Pulmonary artery endothelial cell (primary cell): Measurements from ENCODE around the gene MGLL. TPM values are rescaled to one million over a fixed set of nuclear protein-coding genes. Genes with fewer than 3 reads are reported as not detected.
"Not testable (repeated sequence)": the region's sequence is repeated elsewhere in the genome, so short reads cannot be mapped to it uniquely, and the experiment has no call there.

Source experiments
- DNase-seq: peaks from one replicate; pipeline ENCODE4 v3.0.0-alpha.2; 2011; ENCODE audit warnings: low read depth, low spot score
- total RNA-seq: library from RNA; depleted of rRNA; stranded (reverse); fragments of >200 nt; gene quantifications from 2 replicates; pipeline ENCODE4 v1.2.3, GENCODE V29; 2014

MGLL gene
- total RNA-seq, 1 donor from 2014 or later, result 82.6 TPM

DNA sequence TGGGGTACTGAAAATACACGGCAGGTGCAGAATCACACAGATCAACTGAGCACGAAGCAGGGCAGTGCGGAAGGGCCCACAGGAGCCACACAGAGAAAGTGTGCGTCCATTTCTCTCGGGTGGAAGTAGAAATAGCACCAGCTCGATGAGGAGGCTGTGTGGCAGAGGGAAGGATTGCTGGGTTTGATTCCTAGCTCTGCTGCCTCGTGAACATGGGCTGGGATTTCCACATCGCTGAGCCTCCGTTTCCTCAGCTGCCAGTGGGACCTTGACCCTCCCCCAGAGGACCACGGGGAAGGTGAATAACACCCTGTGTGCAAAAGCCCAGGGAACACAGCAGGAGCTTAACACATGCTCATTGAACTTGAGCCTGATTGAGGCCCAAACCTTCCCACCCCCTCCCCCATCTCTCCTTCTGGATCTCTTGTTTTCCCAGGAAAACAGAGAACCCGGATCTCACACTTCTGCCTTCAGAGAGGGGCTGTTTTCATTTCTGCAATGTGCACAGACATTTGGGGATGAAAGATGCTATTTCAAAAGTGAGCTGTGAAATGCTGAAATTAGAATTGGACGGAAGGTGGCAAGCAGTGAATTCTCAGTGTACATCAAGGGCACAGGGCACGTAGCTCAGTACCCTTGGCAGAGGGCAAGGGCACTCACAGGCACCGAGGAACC is 111.2 kb downstream of the MGLL start:
- DNase-seq, result no peak

GRCh38 chr3:127710155-127710941 is 112.0 kb downstream of the MGLL start:
- DNase-seq, result no peak

- DNase-seq, result no peak
Measured at GRCh38 chr3:127709320-127710060, 112.8 kb downstream of the MGLL start.

GRCh38 chr3:127708837-127709236 is 113.5 kb downstream of the MGLL start:
- DNase-seq, result no peak

- DNase-seq, result no peak
Measured at GRCh38 chr3:127707851-127708411, 114.4 kb downstream of the MGLL start.

GRCh38 chr3:127706785-127707351 is 115.4 kb downstream of the MGLL start:
- no peak for DNase-seq

DNA sequence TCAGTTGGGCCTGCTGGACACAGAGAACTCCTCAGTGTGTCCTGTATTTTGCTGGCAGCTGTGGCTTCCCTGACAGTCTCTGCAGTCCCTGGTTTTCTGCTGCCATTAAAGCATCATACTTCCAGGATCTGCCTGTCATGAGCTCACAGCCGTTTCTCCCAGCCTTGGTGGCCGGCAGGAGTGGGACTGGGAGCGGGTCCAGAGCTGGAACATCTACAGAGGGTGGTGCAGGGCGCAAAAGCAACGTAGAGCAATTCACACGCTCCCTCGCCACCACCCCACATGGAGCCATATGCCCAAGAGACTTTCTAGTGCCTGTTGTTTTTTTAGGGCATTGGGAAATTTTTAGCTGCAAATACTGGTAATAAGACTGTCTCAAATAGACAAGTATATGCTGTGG is 116.0 kb downstream of the MGLL start:
- no peak for DNase-seq

DNA sequence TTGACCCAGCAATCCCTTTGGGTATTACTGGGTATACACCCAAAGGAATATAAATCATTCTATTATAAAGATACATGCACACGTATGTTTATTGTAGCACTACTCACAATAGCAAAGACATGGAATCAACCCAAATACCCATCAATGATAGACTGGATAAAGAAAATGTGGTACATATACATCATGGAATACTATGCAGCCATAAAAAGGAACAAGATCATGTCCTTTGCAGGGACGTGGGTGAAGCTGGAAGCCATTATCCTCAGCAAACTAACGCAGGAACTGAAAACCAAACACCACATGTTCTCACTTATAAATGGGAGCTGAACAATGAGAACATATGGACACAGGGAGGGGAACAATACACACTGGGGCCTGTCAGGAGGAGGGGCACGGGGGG is 117.5 kb downstream of the MGLL start:
- not testable (repeated sequence) for DNase-seq

GRCh38 chr3:127702151-127702578 is 120.2 kb downstream of the MGLL start:
- DNase-seq, result no peak

DNA sequence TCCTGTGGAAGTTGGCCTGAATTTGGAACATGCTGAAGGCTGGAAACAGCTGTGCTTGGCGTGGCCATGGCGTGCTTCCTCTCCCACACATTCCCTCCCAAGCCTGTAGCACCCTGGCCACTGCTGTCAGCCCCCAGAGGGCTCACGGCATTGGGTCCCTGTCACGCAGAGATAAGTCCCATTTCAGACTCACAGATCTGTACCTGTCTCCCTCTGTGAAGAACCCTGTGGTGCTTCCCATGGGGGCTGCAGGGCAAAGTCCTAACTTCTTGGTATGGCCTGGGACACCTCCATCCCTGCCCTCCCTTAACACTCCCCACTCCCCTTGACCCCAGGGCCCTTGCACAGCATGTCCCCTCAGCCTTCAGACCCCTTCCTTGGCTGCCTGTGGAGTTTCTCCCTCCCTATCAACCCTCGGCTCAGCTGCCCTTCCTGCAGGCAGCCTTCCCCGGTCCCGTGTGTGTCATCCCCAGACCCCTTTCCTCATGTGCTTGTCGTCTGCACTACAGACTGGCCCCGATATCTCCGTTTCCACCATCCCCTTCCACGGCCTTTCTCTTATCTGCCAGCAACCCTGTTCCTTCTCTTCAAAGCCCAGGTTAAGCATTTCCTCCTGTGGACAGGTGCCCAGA is 120.9 kb downstream of the MGLL start:
- no peak for DNase-seq

DNA sequence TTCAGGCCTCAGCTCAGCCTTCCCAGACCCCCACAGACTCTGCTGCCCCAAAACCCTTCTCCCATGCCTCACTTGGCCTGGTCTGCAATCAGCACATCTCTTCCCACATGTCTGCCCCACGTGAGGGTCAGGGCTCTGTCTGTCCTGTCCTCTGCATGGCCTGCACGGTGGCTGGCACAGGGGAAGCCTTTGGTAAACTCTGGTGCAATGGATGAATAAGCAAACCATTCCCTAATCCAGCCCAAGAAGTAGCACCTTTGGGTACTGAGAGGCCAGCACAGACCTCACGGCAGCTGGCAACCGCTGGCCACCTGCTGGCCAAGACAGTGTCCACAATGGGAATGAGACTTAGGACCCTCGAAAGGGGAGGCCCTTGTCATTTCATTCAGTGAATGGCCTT is 121.9 kb downstream of the MGLL start:
- no peak for DNase-seq

- no peak for DNase-seq
Measured at GRCh38 chr3:127699416-127700300, 122.7 kb downstream of the MGLL start.

DNA sequence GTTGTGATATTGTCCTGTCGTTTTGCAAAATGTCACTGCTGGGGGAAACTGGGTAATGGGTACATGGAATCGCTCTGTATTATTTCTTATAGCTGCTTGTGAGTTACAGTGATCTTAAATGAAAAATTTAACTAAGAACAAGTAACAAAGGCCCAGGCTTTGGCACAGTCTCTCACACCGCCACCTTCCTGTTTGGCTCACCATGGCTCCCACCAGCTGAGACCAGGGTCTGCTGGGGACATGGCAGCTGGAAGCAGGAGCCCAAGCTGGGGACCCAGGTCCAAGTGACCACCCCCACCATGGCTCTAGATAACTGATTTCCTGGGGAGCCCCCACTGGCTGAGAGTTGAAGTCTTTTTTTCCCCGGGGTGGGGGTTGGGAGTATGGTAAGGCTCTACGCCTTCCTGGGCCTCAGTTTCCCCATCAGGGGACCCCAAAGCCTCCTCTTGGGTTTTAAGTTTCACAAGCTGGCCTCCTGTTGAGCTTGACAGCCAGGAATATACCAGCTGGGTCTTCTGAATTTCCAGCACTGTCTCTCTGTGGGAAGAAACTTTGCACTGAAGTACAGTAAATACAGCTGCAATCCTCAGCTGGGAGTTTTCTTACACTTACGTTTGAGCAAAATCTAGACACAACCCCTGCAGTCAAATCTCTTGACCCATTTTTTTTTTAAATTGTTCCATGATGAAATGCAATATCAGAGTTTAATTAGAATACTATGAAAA is 123.5 kb downstream of the MGLL start:
- DNase-seq, result no peak

GRCh38 chr3:127698286-127698685 is 124.0 kb downstream of the MGLL start:
- DNase-seq, result no peak

DNA sequence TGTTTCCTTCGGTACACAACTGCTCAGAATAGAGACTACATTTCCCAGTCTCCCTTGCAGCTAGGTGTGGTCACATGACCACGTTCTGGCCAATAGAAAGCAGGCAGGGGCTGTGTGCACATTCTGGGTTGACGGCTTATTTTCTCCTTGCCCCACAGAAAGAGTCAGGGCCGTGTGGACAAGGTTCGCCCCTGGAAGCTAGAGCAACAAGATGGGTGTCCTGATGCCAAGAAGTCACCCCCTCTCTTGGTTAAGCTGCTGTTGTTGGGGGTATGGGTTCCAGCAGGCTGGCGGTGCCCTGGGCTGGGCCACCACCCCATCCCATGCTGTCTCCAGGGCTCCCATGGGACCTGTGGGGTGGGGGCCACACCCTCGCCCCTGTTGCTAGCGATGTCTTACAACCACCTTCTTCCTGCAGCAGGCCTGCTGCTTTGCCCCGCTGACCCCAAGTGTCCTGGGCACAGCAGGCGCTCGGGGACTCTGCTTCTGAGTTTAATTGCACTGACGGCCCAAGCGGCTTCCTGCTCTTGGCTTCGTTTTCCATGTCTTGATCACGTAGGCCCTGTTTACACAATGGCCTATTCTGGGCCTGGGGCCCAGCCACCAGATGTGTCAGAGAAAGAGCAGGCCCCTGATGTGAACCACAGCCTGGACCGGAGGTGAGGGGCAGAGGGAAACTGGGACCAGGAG is 124.6 kb downstream of the MGLL start:
- DNase-seq, result peak; percentile 41

DNA sequence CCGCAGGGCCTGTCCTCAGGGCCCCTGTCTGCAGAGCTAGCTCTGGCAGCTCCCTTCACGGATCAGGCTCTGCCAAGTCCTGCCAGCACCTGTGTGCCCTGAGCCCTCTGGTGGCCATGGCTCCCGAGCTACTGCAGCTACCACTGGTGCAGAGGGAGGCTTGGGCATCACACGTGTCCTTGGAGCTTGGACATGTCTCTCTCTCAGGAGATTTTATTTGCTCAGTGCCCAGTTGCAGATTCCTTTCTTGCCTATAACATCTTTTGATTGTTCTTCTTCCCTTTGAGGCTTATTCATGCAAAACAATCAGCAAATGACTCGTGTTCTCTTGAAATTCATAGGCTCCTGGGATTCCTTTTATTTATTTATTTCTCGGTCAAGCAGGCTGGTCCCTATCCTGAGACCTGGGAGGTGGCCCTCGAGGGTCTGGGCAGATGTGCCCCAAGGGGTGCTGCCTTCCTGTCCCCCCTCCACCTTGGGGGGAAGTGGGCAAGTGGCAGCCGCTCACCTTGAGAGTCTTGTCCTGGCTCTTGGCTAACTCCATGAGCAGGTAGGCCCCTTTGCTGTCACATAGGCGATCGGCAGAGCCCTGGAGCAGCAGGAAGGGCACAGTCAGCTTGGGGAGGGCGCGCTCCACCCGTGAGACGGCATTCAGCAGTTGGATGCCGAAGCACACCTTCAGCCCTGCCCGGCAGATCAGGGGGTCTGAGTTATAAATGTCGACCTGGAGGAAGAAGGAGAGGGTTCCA is 127.7 kb downstream of the MGLL start:
- DNase-seq, result no peak

- no peak for DNase-seq
Measured at GRCh38 chr3:127693336-127693843, 128.9 kb downstream of the MGLL start.
